DMS114 treated with DMSO at 0.1 percent for 48 hours (cell line): ENCODE results near the gene GPRC6A.

Source experiments
- DNase-seq: peaks from one replicate; lab custom pipeline; 2025; ENCODE audit not compliant: unreplicated experiment; lab: John Stamatoyannopoulos, UW

Gene GPRC6A

GRCh38 chr6:116793224-116793623 is 35.7 kb downstream of the GPRC6A start:
- DNase-seq, result no peak

GRCh38 chr6:116783852-116784251 is 45.0 kb downstream of the GPRC6A start:
- DNase-seq, result no peak

- peak; percentile 81 for DNase-seq
Observed at GRCh38 chr6:116779573-116780164, 49.2 kb downstream of the GPRC6A start.

GRCh38 chr6:116773886-116774285 is 55.0 kb downstream of the GPRC6A start:
- DNase-seq, result no peak

GRCh38 chr6:116772450-116772849 is 56.4 kb downstream of the GPRC6A start:
- no peak for DNase-seq

- DNase-seq, result no peak
Observed at GRCh38 chr6:116767715-116768114, 61.2 kb downstream of the GPRC6A start.

GRCh38 chr6:116766506-116767176 is 62.2 kb downstream of the GPRC6A start:
- DNase-seq, result no peak

- DNase-seq, result no peak
Observed at GRCh38 chr6:116764961-116765841, 63.7 kb downstream of the GPRC6A start, which contains the start of gene FAM162B. Gene FAM162B, minus strand, starts transcription at chr6:116765719. Its CDS starts 143 bp downstream, at chr6:116765576.

- no peak for DNase-seq
Observed at GRCh38 chr6:116764629-116764960, 64.3 kb downstream of the GPRC6A start.

GRCh38 chr6:116763906-116764628 is 64.8 kb downstream of the GPRC6A start:
- no peak for DNase-seq

- DNase-seq, result no peak
Observed at GRCh38 chr6:116763048-116763447, 65.8 kb downstream of the GPRC6A start.

GRCh38 chr6:116762235-116762634 is 66.6 kb downstream of the GPRC6A start:
- DNase-seq, result no peak

- no peak for DNase-seq
Observed at GRCh38 chr6:116761779-116762178, 67.1 kb downstream of the GPRC6A start.

- no peak for DNase-seq
Observed at GRCh38 chr6:116745176-116745575, 83.7 kb downstream of the GPRC6A start.
